Stimulated activated naive B cell treated with anti-CD40 and anti-IgM and Interleukin-4, amounts not matched to agents 10 μg/mL and 1 μg/mL and 100 μg/mL, for 72 hours (primary cell): ENCODE measurements around the gene ZSWIM2.
"Not testable (repeated sequence)": the region's sequence is repeated elsewhere in the genome, so short reads cannot be mapped to it uniquely, and the experiment has no call there.

Experiments
- ATAC-seq, 2 donors: fragments of 150-1000 bp; cut with Tn5 transposase; replicated peaks; 2 replicates each; pipeline ENCODE4 v1.10.0; 2021; ENCODE audit warnings: moderate library complexity in 1 of 2
- DNase-seq: peaks from one replicate; pipeline ENCODE4 v3.0.0; 2021
- H3K27ac Mint-ChIP-seq: one replicate; pipeline ENCODE4 v1.8.0; 2022; ENCODE audit warnings: mild to moderate bottlenecking, mixed read lengths
- H3K27me3 Mint-ChIP-seq, 2 donors: one replicate each; pipeline ENCODE4 v1.8.0; 2022; ENCODE audit warnings: mixed read lengths in 2 of 2
- H3K36me3 Mint-ChIP-seq, 2 donors: one replicate each; pipeline ENCODE4 v1.8.0; 2022; ENCODE audit warnings: mixed read lengths in 2 of 2, mild to moderate bottlenecking in 1 of 2
- H3K4me1 Mint-ChIP-seq, 2 donors: one replicate each; pipeline ENCODE4 v1.8.0; 2022; ENCODE audit warnings: mixed read lengths in 2 of 2, mild to moderate bottlenecking in 1 of 2
- H3K4me3 Mint-ChIP-seq, 2 donors: one replicate each; pipeline ENCODE4 v1.8.0; 2022; ENCODE audit warnings: mild to moderate bottlenecking in 2 of 2, mixed read lengths in 2 of 2, moderate library complexity in 1 of 2
- H3K9me3 Mint-ChIP-seq, 2 donors: one replicate each; pipeline ENCODE4 v1.8.0; 2022; ENCODE audit warnings: mixed read lengths in 2 of 2, mild to moderate bottlenecking in 1 of 2

Gene ZSWIM2

DNA sequence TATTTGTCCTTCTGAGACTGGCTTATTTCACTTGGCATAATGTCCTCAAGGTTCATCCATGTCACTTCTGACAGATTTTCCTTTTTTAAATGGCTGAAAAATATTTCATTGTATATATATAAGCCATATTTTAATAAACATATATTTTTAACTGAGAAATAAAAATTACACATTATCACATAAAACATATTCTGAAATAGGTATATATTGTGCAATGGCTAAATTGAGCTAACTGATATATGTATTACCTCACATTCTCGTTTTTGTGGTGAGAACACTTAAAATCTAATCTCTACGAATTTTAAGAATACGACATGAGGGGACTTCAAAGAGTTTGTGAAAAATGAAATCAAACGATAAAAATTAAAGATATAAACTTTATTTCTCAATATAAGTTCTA lies 25.7 kb upstream of the ZSWIM2 start:
- Mint-ChIP-seq H3K4me3 (no peak overlapping the region), H3K27ac (no peak overlapping the region), H3K36me3 (no peaks in the 10 kb centered on the region), H3K4me1 (no peaks in the 10 kb centered on the region), H3K27me3 (no peaks in the 10 kb centered on the region), H3K9me3 (peaks cover 2 to 4% of the 10 kb centered on the region in 2 donors)
- DNase-seq (no peak), ATAC-seq (no peak)

DNA sequence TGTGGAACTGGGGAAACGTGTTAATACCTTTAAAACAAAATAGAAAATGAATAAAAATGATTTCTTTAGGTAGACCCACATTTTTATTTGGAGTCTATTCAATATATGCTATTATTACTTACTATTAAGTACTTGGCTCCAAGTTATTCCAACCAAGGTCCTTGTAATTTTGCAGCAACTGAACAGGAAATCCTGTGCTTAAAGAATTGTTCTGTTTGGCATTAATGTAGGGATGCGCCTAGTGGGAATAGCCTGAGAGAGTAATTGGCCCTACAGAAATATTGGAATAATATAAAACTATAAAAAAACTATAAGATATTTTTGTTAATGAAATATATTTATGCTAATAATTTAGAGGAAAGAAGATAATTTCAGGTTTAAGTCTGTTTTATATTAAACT lies 22.9 kb upstream of the ZSWIM2 start:
- DNase-seq (no peak), ATAC-seq (no peak)
- H3K9me3 Mint-ChIP-seq: peaks cover 2 to 4% of the 10 kb centered on the region in 2 donors
- no peaks in the 10 kb centered on the region for H3K27me3 Mint-ChIP-seq
- H3K4me3 Mint-ChIP-seq: no peak overlapping the region
- no peak overlapping the region for H3K27ac Mint-ChIP-seq
- no peaks in the 10 kb centered on the region for H3K36me3 Mint-ChIP-seq
- no peaks in the 10 kb centered on the region for H3K4me1 Mint-ChIP-seq

DNA sequence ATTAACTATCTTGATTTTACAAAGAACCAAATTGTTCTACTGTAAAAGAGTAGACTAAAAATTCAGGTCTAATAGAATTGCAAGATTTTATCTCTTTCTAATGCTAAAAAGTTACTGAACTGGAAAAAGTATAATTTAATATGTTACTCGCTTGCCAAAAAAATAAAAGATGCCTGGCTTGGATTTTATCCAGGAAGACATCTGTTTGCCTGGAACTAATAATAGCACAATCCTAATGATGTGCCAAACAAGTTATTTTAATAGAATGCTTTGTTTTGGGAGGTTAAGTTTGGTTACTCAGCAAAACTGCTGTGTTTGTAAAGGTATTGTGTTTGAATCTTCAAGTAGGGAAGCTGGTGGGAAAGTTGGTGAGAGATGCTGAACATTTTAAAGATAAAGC lies 19.4 kb upstream of the ZSWIM2 start:
- Mint-ChIP-seq H3K27me3 (no peaks in the 10 kb centered on the region), H3K4me3 (no peak overlapping the region), H3K36me3 (no peaks in the 10 kb centered on the region), H3K4me1 (no peaks in the 10 kb centered on the region), H3K27ac (no peak overlapping the region), H3K9me3 (no peaks in the 10 kb centered on the region)
- ATAC-seq (no peak), DNase-seq (no peak)

DNA sequence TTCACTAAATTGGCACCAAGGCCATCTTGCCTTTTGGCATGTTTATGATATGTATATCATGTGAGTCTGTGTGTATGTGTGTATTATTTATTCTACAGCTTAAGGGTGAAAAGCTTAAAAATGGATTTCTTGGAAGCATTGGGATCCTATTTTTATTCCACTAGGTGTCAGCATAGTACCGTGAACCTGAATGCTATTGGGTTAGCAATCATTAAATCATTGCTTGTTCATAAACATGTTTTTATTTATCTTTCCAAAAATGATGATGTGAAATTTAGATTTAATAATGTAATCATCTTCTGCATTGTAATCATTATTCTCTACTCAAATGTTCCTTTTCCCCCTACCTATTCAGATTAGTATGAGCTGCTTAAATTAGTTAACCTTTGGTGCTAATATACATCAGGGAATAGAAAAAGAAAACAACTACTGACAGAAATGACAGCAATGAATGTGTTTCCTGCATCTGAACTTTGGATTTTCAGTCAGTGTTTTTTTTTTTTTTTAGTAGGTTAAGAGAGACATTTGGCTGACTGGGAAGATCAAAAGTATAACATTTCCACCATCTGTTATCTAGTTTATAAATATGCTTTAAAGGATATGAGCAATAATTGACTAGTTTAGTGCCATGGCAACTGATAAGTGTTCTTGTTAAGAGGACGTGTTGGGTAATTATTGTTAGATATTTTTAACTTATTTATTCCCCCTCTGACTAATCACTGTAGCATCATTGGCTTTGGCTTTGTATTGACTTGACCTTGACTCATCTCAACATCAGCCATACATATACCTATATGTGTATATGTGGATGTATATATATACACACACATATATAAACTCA lies 14.1 kb upstream of the ZSWIM2 start:
- Mint-ChIP-seq H3K36me3 (no peaks in the 10 kb centered on the region), H3K9me3 (no peaks in the 10 kb centered on the region), H3K27ac (no peak overlapping the region), H3K27me3 (no peaks in the 10 kb centered on the region), H3K4me1 (no peaks in the 10 kb centered on the region), H3K4me3 (no peak overlapping the region)
- DNase-seq (no peak), ATAC-seq (peak; percentile 45 to 63)

DNA sequence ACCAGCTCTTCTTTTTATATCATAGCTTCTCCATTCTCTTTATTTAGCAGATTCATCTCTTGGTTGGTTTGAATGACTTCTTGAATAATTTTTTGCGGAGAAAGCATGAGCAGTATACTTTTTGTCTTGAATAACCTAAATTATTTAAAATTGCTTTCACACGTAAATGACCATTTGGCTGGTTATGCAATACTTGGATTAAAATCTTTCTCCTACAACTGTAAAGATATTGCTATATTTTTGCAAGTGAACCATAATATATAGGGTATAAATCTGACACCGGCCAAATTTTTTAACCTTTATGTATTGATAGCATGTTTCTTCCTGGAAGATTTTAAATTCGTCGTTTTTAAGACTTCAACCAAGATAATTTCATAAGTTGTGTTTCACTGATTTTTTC lies 6.2 kb upstream of the ZSWIM2 start:
- no peaks in the 10 kb centered on the region for H3K36me3 Mint-ChIP-seq
- H3K4me1 Mint-ChIP-seq: no peaks in the 10 kb centered on the region
- peaks cover under 1% of the 10 kb centered on the region in 2 donors for H3K27me3 Mint-ChIP-seq
- no peak overlapping the region for H3K27ac Mint-ChIP-seq
- DNase-seq (no peak), ATAC-seq (no peak)
- H3K9me3 Mint-ChIP-seq: no peaks in the 10 kb centered on the region
- no peak overlapping the region for H3K4me3 Mint-ChIP-seq

DNA sequence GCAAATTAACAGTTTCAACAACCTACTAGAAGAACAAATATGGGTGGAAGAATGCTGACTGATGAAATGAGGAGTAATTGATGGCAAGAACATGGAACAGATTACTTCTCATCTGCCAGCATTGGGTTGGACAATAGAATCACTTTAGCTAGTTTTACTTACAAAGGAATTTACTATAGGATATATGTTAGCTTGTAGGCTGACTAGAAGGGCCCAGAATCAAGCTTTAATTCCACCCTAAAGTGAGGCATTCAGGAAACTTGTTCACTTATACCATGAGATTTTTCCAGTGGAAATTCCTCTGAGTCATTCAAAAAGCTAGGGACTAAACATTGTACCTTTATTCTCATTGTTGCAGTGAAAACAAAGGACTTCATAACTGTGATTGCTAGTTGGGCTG lies 5.0 kb upstream of the ZSWIM2 start:
- H3K4me3 Mint-ChIP-seq: no peak overlapping the region
- H3K4me1 Mint-ChIP-seq: peaks cover 7 to 8% of the 10 kb centered on the region in 2 donors
- H3K36me3 Mint-ChIP-seq: no peaks in the 10 kb centered on the region
- DNase-seq: no peak
- ATAC-seq: no peak
- no peak overlapping the region for H3K27ac Mint-ChIP-seq
- peaks cover 13 to 14% of the 10 kb centered on the region in 2 donors for H3K27me3 Mint-ChIP-seq
- no peaks in the 10 kb centered on the region for H3K9me3 Mint-ChIP-seq

DNA sequence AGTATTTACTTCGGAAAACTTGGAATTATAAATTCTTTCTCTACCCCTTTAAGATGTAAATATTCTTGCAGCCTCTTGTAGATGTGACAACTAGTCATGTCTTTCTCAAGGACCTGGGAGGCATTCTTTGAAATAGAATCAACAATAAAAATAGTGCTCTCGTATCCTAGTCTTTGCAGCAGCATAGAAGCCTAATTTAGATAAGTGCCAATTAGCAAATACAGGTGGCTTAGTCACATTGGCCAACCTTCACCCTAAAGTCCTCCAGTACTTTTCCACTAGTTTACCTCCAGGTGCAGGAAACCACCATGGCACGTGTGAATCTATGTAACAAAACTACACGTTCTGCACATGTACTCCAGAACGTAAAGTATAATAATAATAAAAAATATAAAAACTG lies 3.5 kb upstream of the ZSWIM2 start:
- no peak overlapping the region for H3K27ac Mint-ChIP-seq
- peaks cover 17 to 18% of the 10 kb centered on the region in 2 donors for H3K27me3 Mint-ChIP-seq
- H3K36me3 Mint-ChIP-seq: no peaks in the 10 kb centered on the region
- peaks cover 7 to 13% of the 10 kb centered on the region in 2 donors for H3K4me1 Mint-ChIP-seq
- DNase-seq (no peak), ATAC-seq (no peak)
- no peaks in the 10 kb centered on the region for H3K9me3 Mint-ChIP-seq
- no peak overlapping the region for H3K4me3 Mint-ChIP-seq

DNA sequence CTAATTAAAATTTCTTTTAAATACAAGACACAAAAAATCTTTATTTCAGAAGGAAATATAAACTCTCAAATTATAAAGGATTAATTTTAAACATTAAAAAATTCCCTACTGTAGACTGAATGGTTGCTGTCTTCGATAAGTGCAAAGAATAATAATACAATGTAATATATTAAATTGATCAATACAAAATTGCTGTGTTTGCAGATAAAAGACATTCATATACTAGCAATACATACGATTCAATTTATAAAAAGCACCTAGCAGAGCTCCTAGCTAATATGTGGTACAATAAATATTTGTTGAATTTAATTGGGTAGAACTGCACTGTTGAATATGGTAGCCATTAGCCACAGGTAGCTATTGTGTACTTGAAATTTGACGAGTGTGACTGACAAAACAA lies 6.6 kb downstream of the ZSWIM2 start:
- no peaks in the 10 kb centered on the region for H3K36me3 Mint-ChIP-seq
- no peaks in the 10 kb centered on the region for H3K4me1 Mint-ChIP-seq
- H3K9me3 Mint-ChIP-seq: no peaks in the 10 kb centered on the region
- no peak for DNase-seq
- no peak overlapping the region for H3K27ac Mint-ChIP-seq
- no peak overlapping the region for H3K4me3 Mint-ChIP-seq
- no peak for ATAC-seq
- H3K27me3 Mint-ChIP-seq: peaks cover 0 to 5% of the 10 kb centered on the region in 2 donors

DNA sequence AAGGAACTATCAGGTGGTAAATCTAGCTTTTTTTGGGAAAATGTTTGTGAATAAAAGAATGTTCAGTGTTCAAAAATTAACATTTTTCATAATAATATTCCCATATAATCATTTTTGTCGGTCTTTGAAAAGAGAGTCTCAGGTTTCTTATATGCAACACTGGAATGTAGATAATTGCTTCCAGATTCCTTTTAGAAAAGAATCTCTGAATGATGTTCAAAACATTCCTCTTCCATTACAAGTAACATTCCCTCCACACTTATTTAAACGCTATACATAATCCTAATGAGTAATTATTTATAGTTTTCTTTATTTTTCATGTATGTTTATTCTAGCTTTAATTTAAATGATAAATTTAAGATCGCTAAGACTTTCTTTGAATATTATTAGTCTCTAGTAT lies 7.0 kb downstream of the ZSWIM2 start:
- no peaks in the 10 kb centered on the region for H3K9me3 Mint-ChIP-seq
- ATAC-seq (no peak), DNase-seq (no peak)
- H3K4me3 Mint-ChIP-seq: no peak overlapping the region
- H3K36me3 Mint-ChIP-seq: no peaks in the 10 kb centered on the region
- no peak overlapping the region for H3K27ac Mint-ChIP-seq
- H3K4me1 Mint-ChIP-seq: no peaks in the 10 kb centered on the region
- H3K27me3 Mint-ChIP-seq: peaks cover 0 to 5% of the 10 kb centered on the region in 2 donors

DNA sequence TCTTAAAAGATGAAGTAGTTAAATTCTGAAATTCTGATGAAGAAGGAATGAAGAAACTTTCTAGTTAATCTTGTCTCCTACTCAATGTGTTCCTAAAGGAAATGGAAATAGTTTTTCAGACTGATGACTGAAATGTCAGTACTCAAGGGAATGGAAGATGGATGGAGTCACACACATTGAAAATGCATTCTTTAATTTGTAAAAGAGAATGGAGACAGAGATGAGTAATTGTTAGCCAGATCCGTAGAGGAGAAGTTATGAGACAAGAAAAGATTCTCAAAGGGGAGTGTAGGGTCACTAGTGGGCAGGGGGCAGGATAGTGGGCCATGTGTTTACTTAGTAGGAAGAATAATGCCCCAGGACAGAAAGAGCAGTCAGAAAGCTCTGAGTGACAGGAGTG lies 13.3 kb downstream of the ZSWIM2 start:
- no peaks in the 10 kb centered on the region for H3K27me3 Mint-ChIP-seq
- no peak overlapping the region for H3K27ac Mint-ChIP-seq
- no peaks in the 10 kb centered on the region for H3K4me1 Mint-ChIP-seq
- DNase-seq (no peak), ATAC-seq (no peak)
- H3K36me3 Mint-ChIP-seq: no peaks in the 10 kb centered on the region
- H3K4me3 Mint-ChIP-seq: no peak overlapping the region
- H3K9me3 Mint-ChIP-seq: no peaks in the 10 kb centered on the region

DNA sequence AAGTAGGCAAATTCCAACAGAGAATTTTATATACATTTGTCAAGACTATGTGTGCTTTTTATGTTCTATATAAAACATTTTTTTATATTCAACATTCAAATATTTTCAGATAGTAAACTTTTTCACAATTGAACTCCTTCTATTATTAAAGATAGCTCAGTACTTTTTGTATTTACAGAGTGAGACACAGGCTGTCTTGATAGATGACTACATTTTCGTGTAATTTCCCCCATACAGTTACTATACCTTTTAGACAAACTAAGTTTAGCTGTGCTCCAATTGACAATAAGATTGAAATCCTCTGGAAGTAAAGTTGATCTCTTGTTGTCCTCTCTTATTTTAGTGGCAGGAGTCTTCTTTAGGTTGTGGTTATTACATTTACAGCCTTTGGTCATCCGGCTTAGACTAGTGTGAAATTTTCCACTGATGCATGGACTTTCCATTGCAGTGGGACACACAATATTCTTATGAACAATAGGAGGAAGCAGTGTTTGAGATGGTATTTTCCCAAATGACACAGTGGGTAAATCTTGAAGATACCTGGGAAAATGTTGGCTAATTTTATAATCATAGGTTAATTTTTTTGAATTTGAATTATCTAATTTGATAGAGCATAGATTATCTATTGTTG lies 21.0 kb downstream of the ZSWIM2 start:
- Mint-ChIP-seq H3K36me3 (no peaks in the 10 kb centered on the region), H3K9me3 (peaks cover 0 to 3% of the 10 kb centered on the region in 2 donors), H3K27ac (no peak overlapping the region), H3K4me1 (no peaks in the 10 kb centered on the region), H3K27me3 (no peaks in the 10 kb centered on the region), H3K4me3 (no peak overlapping the region)
- no peak for ATAC-seq
- no peak for DNase-seq

DNA sequence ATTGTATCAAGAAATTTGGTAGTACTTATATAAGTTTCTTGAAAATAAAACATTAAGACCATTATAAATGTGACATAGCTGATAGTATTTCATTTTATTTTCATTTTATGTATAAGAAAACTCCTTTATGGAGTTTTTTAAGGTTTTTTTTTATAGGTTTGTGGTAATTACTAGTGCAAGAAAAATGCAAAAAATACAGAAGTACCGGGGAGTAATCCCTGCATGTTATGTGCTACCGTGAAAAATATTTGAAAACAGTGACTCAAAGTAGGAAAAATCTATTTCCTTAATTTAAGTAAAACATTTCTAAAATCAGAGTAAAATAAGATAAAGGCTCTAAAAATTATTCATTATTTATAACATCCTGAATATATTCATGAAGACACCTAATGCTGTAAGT lies 21.6 kb downstream of the ZSWIM2 start:
- Mint-ChIP-seq H3K4me3 (no peak overlapping the region), H3K27me3 (no peaks in the 10 kb centered on the region), H3K27ac (no peak overlapping the region), H3K4me1 (no peaks in the 10 kb centered on the region), H3K9me3 (peaks cover 0 to 3% of the 10 kb centered on the region in 2 donors), H3K36me3 (no peaks in the 10 kb centered on the region)
- DNase-seq: no peak
- no peak for ATAC-seq

DNA sequence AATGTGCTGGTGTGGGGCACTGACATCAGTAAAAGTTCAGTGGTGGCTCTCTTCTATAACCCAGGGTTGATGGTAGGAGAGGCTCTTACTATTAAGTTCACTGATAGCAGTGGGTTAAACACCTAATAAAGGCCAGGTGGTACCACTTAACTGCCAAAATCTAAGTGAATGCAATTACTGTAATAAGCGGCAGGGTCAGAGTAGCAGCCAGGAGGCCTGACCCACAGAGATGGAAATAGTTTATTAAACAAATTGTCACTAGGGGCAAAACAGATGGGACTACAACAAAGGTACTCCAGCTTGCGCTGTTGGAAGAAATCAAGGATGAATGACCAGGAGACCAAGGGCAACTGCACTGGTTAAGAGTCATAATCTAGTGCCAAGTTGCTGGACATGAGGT lies 26.6 kb downstream of the ZSWIM2 start:
- H3K4me3 Mint-ChIP-seq: no peak overlapping the region
- H3K4me1 Mint-ChIP-seq: no peaks in the 10 kb centered on the region
- no peaks in the 10 kb centered on the region for H3K27me3 Mint-ChIP-seq
- peaks cover 0 to 3% of the 10 kb centered on the region in 2 donors for H3K9me3 Mint-ChIP-seq
- no peaks in the 10 kb centered on the region for H3K36me3 Mint-ChIP-seq
- no peak for DNase-seq
- no peak overlapping the region for H3K27ac Mint-ChIP-seq
- no peak for ATAC-seq

DNA sequence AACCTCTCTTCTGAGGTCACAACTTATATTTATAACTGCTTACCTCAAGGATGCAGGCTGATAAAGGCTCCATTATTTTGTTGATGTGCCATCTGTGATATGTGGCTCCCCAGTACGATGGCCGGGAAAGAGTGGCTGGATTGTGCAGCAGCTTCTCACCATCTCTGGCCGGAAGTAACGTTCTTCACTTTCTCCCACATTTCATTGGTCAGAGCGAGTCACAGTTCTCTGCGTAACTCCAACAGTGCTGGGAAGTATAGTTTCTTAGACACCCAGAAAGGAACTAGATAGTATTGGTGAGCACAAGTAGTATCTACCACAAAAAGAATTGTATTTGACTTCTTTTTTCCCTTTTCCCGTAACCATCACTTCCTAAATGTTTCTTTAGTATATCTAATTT lies 28.7 kb downstream of the ZSWIM2 start:
- H3K4me3 Mint-ChIP-seq: no peak overlapping the region
- no peaks in the 10 kb centered on the region for H3K27me3 Mint-ChIP-seq
- no peak for DNase-seq
- no peak overlapping the region for H3K27ac Mint-ChIP-seq
- no peaks in the 10 kb centered on the region for H3K4me1 Mint-ChIP-seq
- H3K9me3 Mint-ChIP-seq: peaks cover 0 to 3% of the 10 kb centered on the region in 2 donors
- H3K36me3 Mint-ChIP-seq: no peaks in the 10 kb centered on the region
- no peak for ATAC-seq

DNA sequence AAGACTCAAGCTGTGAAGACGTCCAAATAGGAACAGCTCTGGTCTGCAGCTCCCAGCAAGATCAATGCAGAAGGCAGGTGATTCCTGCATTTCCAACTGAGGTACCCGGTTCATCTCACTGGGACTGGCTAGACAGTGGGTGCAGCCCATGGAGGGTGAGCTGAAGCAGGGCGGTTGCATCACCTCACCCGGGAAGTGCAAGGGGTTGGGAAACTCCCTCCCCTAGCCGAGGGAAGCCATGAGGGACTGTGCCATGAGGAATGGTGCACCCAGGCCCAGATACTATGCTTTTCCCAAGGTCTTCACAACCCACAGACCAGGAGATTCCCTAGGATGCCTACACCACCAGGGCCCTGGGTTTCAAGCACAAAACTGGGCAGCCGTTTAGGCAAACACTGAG lies 37.2 kb downstream of the ZSWIM2 start:
- not testable (repeated sequence) for ATAC-seq, H3K9me3 Mint-ChIP-seq, H3K27ac Mint-ChIP-seq, DNase-seq, H3K4me1 Mint-ChIP-seq, H3K36me3 Mint-ChIP-seq, H3K27me3 Mint-ChIP-seq, H3K4me3 Mint-ChIP-seq
